IPS-11a (cell line): ENCODE measurements around the gene FAM219A.
A peak's percentile ranks its signal among the peaks of the same experiment; 100 is the strongest.
"Not testable (repeated sequence)": the region's sequence is repeated elsewhere in the genome, so short reads cannot be mapped to it uniquely, and the experiment has no call there.

ENCODE experiments used
- H3K4me3 ChIP-seq: one replicate; pipeline ENCODE4 v1.5.1; 2013; ENCODE audit warnings: low read depth, low read length, control low read depth

FAM219A gene

GRCh38 chr9:34379334-34380033, 78.9 kb downstream of the FAM219A start:
- peak overlapping the region; percentile 78 for H3K4me3 ChIP-seq

- no peak overlapping the region for H3K4me3 ChIP-seq
Measured at GRCh38 chr9:34378376-34379060, 79.9 kb downstream of the FAM219A start.

GRCh38 chr9:34377404-34377746, 81.0 kb downstream of the FAM219A start:
- H3K4me3 ChIP-seq: peak overlapping the region; percentile 37

GRCh38 chr9:34376596-34377403, 81.6 kb downstream of the FAM219A start, which contains the start of gene MYORG:
Gene MYORG (minus strand): TSS chr9:34376898. CDS start chr9:34372943, 3,955 bp downstream.
- H3K4me3 ChIP-seq: peak within 1 kb of the TSS; percentile 57

- peak overlapping the region; percentile 57 for H3K4me3 ChIP-seq
Measured at GRCh38 chr9:34375901-34376595, 82.3 kb downstream of the FAM219A start.

GRCh38 chr9:34374905-34375552, 83.3 kb downstream of the FAM219A start:
- H3K4me3 ChIP-seq: no peak overlapping the region

- H3K4me3 ChIP-seq: no peak overlapping the region
Measured at GRCh38 chr9:34374339-34374738, 84.0 kb downstream of the FAM219A start.

- no peak overlapping the region for H3K4me3 ChIP-seq
Measured at GRCh38 chr9:34373749-34374148, 84.6 kb downstream of the FAM219A start.

- no peak overlapping the region for H3K4me3 ChIP-seq
Measured at GRCh38 chr9:34372467-34373011, 85.8 kb downstream of the FAM219A start.

- no peak overlapping the region for H3K4me3 ChIP-seq
Measured at GRCh38 chr9:34371886-34372466, 86.4 kb downstream of the FAM219A start.

GRCh38 chr9:34370970-34371880, 87.1 kb downstream of the FAM219A start:
- no peak overlapping the region for H3K4me3 ChIP-seq

GRCh38 chr9:34370335-34370969, 87.9 kb downstream of the FAM219A start:
- no peak overlapping the region for H3K4me3 ChIP-seq

GRCh38 chr9:34369636-34370035, 88.7 kb downstream of the FAM219A start:
- H3K4me3 ChIP-seq: no peak overlapping the region

- not testable (repeated sequence) for H3K4me3 ChIP-seq
Measured at GRCh38 chr9:34368796-34369195, 89.6 kb downstream of the FAM219A start.

GRCh38 chr9:34367751-34368410, 90.5 kb downstream of the FAM219A start:
- H3K4me3 ChIP-seq: not testable (repeated sequence)

- H3K4me3 ChIP-seq: no peak overlapping the region
Measured at GRCh38 chr9:34366365-34366764, 92.0 kb downstream of the FAM219A start.

- H3K4me3 ChIP-seq: no peak overlapping the region
Measured at GRCh38 chr9:34365282-34365681, 93.1 kb downstream of the FAM219A start.
